ENCODE data around the gene BDH1.

GRCh38 chr3:197466586-197467399, 89.0 kb downstream of the BDH1 start:
- no peak for TF ChIP-seq CTCF (IDR thresholded peaks at IDR 0.05)
- no peak for TF ChIP-seq POLR2A (IDR thresholded peaks at IDR 0.05)

All from testis (tissue), 2 donors.